ENCODE data around the gene CHD1L.

Gene CHD1L

GRCh38 chr1:147245586-147246021 lies 3.1 kb downstream of the CHD1L start:
- no peak for TF ChIP-seq EZH2 (IDR thresholded peaks at IDR 0.05; ENCODE audit: borderline replicate concordance, low read length)
- TF ChIP-seq, protein P1, sequence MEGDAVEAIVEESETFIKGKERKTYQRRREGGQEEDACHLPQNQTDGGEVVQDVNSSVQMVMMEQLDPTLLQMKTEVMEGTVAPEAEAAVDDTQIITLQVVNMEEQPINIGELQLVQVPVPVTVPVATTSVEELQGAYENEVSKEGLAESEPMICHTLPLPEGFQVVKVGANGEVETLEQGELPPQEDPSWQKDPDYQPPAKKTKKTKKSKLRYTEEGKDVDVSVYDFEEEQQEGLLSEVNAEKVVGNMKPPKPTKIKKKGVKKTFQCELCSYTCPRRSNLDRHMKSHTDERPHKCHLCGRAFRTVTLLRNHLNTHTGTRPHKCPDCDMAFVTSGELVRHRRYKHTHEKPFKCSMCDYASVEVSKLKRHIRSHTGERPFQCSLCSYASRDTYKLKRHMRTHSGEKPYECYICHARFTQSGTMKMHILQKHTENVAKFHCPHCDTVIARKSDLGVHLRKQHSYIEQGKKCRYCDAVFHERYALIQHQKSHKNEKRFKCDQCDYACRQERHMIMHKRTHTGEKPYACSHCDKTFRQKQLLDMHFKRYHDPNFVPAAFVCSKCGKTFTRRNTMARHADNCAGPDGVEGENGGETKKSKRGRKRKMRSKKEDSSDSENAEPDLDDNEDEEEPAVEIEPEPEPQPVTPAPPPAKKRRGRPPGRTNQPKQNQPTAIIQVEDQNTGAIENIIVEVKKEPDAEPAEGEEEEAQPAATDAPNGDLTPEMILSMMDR (IDR thresholded peaks at IDR 0.05; ENCODE audit: low read length): no peak
- H2AFZ ChIP-seq (ENCODE audit: low read length): no peak overlapping the region
- no peak overlapping the region for H3K9ac ChIP-seq (ENCODE audit: low read length)
- H3K9me3 ChIP-seq (ENCODE audit: low read length): peaks cover 8% of the 10 kb centered on the region; the same call in 1 of the 2 replicates
- H3K27ac ChIP-seq (ENCODE audit: low read depth, low read length, poor library complexity, severe bottlenecking): no peak overlapping the region
- H4K20me1 ChIP-seq (ENCODE audit: insufficient read depth, low read length): no peaks in the 10 kb centered on the region
- no peaks in the 10 kb centered on the region; the same call in 1 of the 2 replicates for H3K36me3 ChIP-seq (ENCODE audit: insufficient read depth, low read length)
- peaks cover 38% of the 10 kb centered on the region for H3K4me1 ChIP-seq (ENCODE audit: insufficient read depth, low read length, severe bottlenecking)
- no peak overlapping the region for H3K4me2 ChIP-seq (ENCODE audit: low read length)
- no peaks in the 10 kb centered on the region for H3K9me2 ChIP-seq (ENCODE audit: low read depth, low read length)
- peaks cover 65% of the 10 kb centered on the region for H3K79me2 ChIP-seq (ENCODE audit: insufficient read depth, low read length)
- H3K27me3 ChIP-seq (ENCODE audit: insufficient read depth, low read length): no peaks in the 10 kb centered on the region
- H3K4me3 ChIP-seq (ENCODE audit: low read depth, low read length, poor library complexity, severe bottlenecking): no peak overlapping the region
- H3F3A ChIP-seq (ENCODE audit: insufficient read depth, low read length): no peaks in the 10 kb centered on the region

DNA sequence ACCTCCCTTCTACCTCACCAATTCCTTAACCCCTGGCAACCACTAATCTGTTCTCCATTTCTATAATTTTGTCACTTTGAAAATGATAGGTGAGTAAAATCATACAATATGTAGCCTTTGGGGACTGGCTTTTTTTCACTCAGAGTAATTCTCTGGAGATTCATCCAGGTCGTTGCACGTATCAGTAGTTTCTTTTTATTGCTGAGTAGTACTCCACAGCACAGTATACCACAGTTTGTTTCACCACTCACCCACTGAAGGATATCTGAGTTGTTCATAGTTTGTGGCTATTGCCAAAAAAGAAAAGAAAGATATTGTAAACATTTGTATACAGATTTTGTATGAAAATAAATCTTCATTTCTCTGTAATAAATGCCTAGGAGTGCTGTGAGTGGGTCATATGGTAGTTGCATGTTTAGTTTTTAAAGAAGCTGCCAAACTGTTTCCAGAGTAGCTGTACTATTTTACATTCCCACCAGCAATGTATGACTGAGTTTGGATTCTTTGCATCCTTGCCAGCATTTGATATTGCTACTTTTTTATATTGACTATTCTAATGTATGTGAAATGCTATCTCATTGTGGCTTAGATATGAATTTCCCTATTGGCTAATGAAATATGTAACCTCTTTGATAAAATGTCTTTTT lies 3.7 kb downstream of the CHD1L start:
- H3K4me1 ChIP-seq (ENCODE audit: insufficient read depth, low read length, severe bottlenecking): peaks cover 38% of the 10 kb centered on the region
- H3K9me2 ChIP-seq (ENCODE audit: low read depth, low read length): no peaks in the 10 kb centered on the region
- no peak overlapping the region for H3K9ac ChIP-seq (ENCODE audit: low read length)
- no peaks in the 10 kb centered on the region for H3K27me3 ChIP-seq (ENCODE audit: insufficient read depth, low read length)
- H3K4me2 ChIP-seq (ENCODE audit: low read length): no peak overlapping the region
- H3K4me3 ChIP-seq (ENCODE audit: low read depth, low read length, poor library complexity, severe bottlenecking): no peak overlapping the region
- no peaks in the 10 kb centered on the region; the same call in 1 of the 2 replicates for H3K36me3 ChIP-seq (ENCODE audit: insufficient read depth, low read length)
- H3K79me2 ChIP-seq (ENCODE audit: insufficient read depth, low read length): peaks cover 71% of the 10 kb centered on the region
- no peak for TF ChIP-seq EZH2 (IDR thresholded peaks at IDR 0.05; ENCODE audit: borderline replicate concordance, low read length)
- TF ChIP-seq, protein P1 (IDR thresholded peaks at IDR 0.05; ENCODE audit: low read length): no peak
- H3K9me3 ChIP-seq (ENCODE audit: low read length): peaks cover 8% of the 10 kb centered on the region; the same call in 1 of the 2 replicates
- H2AFZ ChIP-seq (ENCODE audit: low read length): no peak overlapping the region
- no peak overlapping the region for H3K27ac ChIP-seq (ENCODE audit: low read depth, low read length, poor library complexity, severe bottlenecking)
- H3F3A ChIP-seq (ENCODE audit: insufficient read depth, low read length): no peaks in the 10 kb centered on the region
- no peaks in the 10 kb centered on the region for H4K20me1 ChIP-seq (ENCODE audit: insufficient read depth, low read length)

DNA sequence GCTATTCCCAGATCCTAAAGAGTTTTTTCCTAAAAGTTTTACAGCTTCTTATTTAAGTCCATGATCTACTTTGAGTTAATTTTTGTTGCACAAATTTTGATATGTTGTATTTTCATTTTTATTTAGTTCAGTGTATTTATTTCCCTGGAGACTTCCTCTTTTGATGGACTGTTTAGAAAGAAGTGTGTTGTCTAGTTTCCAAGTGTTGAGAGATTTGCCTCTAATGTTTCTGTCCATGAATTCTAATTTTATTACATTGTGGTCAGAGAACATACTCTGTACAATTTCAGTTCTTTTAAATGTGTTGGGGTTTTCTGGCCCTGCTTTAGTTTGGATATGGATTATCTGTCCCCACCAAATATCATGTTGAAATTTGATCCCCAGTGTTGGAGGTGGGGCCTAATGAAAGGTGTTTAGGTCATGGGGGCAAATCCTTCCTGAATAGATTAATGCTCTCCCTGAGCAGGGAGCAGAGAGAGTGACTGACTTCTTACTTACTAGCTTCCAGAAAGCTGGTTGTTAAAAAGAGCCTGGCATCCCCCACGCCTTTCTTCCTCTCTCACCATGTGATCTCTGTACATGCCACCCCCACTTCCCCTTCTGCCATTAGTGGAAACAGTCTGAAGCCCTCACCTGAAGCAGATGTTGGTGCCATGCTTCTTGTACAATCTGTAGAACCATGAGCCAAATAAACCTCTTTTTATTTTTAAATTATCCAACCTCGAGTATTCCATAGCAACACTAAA lies 4.6 kb downstream of the CHD1L start:
- no peak overlapping the region for H2AFZ ChIP-seq (ENCODE audit: low read length)
- H3K9me3 ChIP-seq (ENCODE audit: low read length): peaks cover 8% of the 10 kb centered on the region; the same call in 1 of the 2 replicates
- H3K9me2 ChIP-seq (ENCODE audit: low read depth, low read length): no peaks in the 10 kb centered on the region
- no peak overlapping the region for H3K27ac ChIP-seq (ENCODE audit: low read depth, low read length, poor library complexity, severe bottlenecking)
- H3K4me2 ChIP-seq (ENCODE audit: low read length): no peak overlapping the region
- no peak overlapping the region for H3K9ac ChIP-seq (ENCODE audit: low read length)
- no peak for TF ChIP-seq EZH2 (IDR thresholded peaks at IDR 0.05; ENCODE audit: borderline replicate concordance, low read length)
- H3F3A ChIP-seq (ENCODE audit: insufficient read depth, low read length): no peaks in the 10 kb centered on the region
- H3K4me3 ChIP-seq (ENCODE audit: low read depth, low read length, poor library complexity, severe bottlenecking): no peak overlapping the region
- peaks cover under 1% of the 10 kb centered on the region for H3K36me3 ChIP-seq (ENCODE audit: insufficient read depth, low read length)
- H3K4me1 ChIP-seq (ENCODE audit: insufficient read depth, low read length, severe bottlenecking): peaks cover 33% of the 10 kb centered on the region
- H3K79me2 ChIP-seq (ENCODE audit: insufficient read depth, low read length): peaks cover 78% of the 10 kb centered on the region
- no peaks in the 10 kb centered on the region for H4K20me1 ChIP-seq (ENCODE audit: insufficient read depth, low read length)
- H3K27me3 ChIP-seq (ENCODE audit: insufficient read depth, low read length): no peaks in the 10 kb centered on the region

Data from OCI-LY1 (cell line).